GM19240 (cell line): Measurements from ENCODE around the gene NUDC.

Source experiments
- DNase-seq: peaks from one replicate; pipeline ENCODE4 v3.0.0; 2011; ENCODE audit warnings: low spot score; ENCODE audit not compliant: insufficient read length

Gene NUDC

DNA sequence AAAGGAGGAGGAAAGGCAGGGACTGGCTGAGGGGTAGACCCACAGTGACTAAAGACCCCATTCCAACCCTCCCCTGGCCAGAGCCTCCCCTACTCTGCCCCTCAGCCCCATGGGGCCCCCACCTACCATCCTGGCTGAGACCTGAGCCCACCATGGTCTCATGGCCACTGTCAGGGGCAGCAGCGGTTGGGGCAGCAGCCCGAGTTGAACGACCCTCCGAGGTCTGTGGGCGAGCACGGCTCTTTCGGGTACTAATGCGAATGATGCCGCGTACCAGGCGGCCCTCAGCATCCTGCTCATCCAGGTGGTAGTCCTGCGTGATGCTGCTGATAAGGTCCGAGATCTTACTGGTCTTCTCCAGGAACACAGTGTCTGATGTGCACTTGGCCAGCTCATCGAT lies 29.7 kb downstream of the NUDC start:
- DNase-seq = no peak

DNA sequence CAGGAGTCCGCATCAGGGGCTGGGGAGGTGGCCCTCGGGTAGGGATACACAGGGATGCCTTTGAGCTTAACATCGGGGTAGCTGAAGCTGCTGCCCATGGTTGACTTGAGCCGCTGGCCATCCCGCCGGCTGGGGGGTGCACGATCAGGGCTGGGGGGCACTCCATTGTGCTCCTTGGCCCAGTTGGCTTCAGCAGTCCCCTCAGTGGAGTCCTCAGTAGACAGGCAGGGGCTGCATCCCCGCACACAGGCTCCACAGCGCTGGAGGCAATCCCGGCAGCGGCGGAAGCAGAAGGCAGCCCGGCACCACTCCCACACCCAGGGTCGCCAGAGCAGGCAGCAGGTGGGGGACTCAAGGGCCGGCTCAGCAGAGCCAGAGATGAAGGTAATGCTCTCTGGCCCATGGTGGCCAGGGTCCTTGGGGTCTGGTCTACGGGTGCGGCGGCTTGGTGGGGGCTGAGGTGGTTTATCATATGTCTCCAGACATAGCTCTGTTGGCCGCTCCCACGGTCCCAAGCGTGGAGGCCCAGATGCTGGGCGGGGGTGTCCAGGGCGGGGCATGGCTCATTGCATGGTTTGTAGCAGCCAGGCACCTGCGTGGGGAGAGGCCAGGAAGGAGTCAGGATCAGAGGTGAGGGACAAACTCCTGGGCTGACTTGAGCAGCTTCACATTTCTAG lies 30.4 kb downstream of the NUDC start:
- no peak for DNase-seq

DNA sequence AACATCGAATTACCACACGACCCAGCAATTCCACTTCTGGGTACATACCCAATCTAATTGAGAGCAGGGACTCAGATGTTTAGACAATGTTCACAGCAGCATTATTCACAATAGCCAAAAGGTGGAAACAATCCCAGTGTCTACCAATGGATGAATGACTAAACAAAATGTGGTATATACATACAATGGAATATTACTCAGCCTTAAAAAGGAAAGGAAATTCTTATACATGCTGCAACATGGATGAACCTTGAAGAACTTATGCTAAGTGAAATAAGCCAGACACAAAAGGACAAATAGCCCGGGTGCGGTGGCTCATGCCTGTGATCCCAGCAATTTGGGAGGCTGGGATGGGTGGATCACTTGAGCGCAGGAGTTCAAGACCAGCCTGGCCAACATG lies 31.8 kb downstream of the NUDC start:
- DNase-seq = no peak

DNA sequence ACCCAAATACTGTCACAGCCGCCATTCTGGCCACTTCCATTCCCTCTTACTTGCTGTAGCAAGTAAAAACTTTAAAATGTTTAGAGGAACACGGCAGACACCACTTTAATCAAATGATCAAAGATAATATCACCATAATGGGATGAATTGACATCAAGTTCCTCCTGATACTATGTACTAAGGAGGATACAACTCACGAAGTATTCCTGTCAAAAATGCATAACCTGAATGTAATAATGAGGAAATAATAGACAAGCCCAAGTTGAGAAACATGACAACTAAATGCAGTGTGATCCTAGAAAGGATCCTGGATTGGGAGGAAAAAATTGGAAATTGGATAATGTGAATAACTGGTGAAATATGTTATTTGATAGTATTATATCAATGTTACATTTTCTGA lies 34.8 kb downstream of the NUDC start:
- no peak for DNase-seq

DNA sequence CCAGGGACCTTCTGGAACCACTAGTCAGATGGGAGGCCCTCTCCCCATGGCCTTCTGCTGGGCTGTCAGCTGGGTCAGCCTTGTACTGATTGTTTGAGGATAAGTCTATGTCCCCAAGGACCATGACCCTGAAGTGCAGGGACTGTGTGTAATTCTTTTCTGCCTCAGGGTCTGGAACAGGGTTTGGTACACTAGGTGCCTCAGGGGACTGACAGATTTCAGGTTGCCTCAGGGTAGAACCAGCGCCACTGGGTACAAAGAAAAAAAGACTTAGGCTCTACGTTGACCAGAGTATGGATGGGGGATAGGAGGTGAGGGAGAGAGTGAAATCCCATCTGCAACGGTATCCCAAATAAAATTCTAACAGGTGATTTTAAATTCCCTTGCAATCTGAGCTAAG lies 35.8 kb downstream of the NUDC start:
- DNase-seq = no peak

- DNase-seq = no peak
Measured at GRCh38 chr1:26959270-26959669, 37.7 kb downstream of the NUDC start.

GRCh38 chr1:26959722-26960624 lies 38.4 kb downstream of the NUDC start, which contains the start of gene KDF1:
TSS of gene KDF1 (minus strand) at chr1:26960468. CDS start at chr1:26952380, 8,088 bp downstream.
- DNase-seq = no peak

GRCh38 chr1:26960625-26960966 lies 39.1 kb downstream of the NUDC start:
- no peak for DNase-seq

DNA sequence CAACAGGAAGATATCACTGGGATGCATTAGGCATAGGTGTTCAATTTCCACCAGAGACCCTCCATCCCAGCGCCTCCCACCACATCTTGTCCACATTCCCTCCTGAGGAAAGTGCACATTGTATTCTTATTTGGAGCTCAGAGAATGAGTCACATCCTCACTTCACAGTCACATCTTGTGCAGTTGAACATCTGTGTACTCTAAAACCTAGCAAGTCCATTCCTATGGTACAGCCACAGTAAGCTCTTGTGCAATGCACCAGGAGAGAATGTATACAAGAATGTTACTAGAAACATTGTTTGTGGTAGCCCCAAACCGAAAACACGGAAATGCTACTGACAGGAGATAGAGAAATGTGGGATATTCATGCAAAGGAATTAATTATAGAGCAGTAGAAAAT lies 40.3 kb downstream of the NUDC start:
- DNase-seq = no peak

DNA sequence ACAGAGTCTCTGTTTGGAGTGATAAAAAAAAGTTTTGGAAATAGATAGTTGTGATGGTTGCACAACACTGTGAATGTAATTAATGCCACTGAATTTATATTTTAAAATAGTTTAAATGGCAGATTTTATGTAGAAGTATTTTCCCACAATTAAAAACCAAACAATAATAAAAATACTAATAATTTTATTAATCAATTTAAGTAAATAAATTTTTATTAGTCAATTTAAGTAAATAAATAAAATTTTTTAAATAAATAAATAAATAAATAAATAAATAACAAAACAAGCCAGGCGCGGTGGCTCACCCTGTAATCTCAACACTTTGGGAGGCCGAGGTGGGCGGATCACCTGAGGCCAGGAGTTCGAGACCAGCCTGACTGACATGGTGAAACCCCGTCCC lies 43.7 kb downstream of the NUDC start:
- DNase-seq = no peak

DNA sequence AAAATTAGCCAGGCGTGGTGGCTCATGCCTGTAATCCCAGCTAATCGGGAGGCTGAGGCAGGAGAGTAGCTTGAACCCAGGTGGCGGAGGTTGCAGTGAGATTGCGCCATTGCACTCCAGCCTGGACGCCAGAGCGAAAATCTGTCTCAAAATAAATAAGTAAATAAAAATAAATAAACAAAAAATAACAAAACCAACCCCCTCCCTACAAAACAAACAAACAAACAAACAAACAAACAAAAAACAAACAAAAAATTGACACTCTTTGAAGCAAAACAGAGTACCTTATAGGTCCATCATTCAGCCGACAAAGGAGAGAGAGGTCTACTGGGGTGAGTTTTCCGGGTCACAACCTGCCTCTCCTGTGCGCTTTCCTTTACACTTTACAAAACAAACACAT lies 44.1 kb downstream of the NUDC start:
- DNase-seq = no peak

DNA sequence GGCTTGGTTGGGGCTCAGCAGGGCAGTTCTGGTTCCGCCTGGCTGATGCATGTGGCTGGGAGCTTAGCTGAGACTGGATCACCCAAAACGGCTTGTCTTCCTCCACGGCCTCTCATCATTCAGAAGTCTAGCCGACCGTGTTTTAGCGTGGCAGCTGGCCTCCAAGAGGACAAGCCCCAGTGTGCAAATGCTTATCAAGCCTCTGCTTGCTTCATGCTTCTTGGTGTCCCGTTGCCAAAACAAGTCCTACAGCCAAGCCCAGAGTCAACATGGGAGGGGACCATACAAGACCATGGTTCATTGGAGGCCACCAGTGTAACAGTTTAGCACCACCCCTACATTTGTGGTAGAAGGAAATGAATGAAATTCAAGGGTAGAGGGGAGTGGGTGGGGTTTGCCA lies 49.3 kb downstream of the NUDC start:
- DNase-seq = no peak

DNA sequence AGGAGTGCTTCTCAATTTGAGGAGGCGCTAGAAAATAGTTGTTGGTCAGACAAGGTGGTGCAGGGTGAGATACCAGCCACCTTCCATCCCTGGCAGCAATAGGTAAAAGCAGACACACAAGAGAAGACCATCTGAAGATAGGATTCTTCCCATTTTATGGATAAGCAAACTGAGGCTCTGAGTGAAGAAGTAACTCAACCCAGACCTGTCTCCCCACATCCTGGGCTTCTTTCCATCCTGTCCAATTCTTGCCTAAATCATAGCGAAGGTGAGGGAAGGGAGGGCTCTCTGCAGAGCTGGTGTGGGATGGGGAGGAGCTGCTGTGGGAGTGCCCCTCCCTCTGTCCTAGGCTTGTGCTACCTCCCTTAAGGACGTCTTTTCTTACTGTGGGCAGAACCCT lies 50.0 kb downstream of the NUDC start:
- no peak for DNase-seq

DNA sequence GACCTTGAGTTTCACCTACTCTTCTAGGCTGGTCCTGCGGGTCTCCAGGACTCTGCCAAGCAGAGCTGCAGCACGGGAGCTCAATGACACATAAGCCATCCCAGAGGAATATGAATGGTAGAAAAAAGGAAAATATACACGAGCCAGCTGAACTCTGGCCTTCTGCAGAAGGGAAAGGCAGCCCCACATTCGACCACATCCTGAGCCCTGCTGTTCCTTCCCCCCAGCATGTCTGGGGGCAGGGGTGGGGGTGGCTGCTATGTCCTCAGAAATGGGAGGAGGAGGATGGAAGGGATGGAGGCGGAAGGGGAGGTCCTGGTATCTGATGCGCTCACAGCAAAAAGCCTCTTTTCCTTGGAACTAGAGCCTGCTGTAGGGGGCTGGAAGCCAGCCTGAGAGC lies 50.8 kb downstream of the NUDC start:
- no peak for DNase-seq

DNA sequence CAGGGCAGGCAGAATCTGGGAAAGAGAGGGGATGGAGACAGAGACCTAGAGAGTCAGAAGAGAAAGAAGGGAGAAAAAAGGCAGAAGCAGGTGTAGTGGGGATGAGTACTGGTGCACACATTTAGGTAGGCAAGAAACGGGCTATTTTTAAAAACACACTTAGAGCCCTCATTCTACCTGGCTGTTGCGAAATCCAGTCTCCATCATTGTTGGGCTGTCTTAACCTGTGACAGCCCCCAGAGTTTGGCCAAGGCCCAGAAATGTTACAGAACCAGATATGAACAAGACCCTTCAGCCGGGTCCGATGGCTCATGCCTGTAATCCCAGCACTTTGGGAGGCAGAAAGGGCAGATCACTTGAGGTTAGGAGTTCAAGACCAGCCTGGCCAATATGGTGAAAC lies 51.3 kb downstream of the NUDC start:
- DNase-seq = no peak

- no peak for DNase-seq
Measured at GRCh38 chr1:26976621-26977510, 55.3 kb downstream of the NUDC start.

GRCh38 chr1:26978901-26979300 lies 57.4 kb downstream of the NUDC start:
- no peak for DNase-seq

DNA sequence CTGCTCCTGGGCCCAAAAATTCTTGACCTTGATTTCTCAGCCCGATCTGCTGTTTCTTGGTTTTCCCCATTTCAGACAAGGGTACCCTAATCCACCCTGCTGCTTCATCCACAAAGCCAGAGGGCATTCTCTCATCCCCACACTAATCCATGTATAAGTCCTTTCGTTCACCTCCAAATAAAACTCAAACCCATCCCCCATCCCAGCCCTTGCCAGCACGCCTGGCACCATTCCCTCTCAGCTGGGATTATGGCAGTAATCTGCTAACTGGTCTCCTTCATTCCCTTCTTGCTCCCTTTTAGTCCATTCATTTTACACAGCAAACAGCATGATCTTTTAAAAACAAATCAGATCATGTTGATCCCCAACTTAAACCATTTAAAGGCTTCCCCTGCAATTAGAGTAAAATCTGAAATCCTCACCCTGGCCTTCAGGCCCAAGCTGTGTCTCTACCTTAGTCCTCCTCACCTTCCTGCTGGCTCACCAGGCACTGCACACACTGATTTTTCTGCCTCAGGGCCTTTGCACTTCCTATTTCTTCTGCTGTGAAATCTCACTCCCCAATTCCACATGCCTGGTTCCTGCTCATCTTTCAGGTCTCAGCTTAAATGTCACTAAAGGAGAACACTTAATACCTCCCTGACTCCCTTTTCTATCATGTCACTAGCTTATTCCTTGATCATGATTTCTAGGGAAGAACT lies 59.8 kb downstream of the NUDC start:
- DNase-seq = no peak

- no peak for DNase-seq
Measured at GRCh38 chr1:26983863-26984262, 62.3 kb downstream of the NUDC start.

DNA sequence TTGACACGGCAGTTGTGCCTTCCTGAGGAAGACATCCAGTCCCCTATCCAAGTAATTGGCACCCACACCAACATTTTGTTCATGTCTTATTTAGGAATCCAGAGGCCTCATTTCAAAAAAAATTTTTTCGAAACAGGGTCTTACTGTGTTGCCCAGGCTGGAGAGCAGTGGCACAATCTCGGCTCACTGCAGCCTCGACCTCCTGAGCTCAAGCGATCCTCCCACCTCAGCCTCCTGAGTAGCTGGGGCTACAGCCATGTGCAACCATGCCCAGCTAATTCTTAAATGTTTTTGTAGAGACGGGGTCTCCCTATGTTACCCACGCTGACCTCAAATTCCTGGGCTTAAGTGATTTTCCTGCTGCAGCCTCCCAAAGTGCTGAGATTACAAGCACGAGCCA lies 62.7 kb downstream of the NUDC start:
- no peak for DNase-seq

DNA sequence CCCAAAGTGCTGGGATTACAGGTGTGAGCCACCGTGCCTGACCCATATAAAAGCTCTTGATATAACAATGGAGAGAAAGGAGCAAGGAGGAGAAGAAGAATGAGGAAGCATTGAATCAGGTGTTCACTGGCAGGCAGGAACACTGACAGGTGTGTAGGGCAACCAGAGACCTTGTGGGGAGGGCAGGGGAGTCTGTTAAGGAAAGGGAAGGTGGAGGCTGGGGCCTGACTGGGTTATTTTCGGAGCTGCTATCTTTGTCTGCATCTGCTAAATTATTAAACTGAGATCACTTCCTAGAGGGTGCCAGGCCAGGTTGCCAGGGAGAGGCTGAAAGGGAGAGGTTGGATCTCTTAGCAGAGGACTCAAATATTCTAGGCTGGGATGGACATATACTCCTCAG lies 65.1 kb downstream of the NUDC start:
- DNase-seq = no peak
